Peyer's patch (tissue), 4 donors: ENCODE data around the gene VMAC. TPM values are rescaled to one million over a fixed set of nuclear protein-coding genes. Genes with fewer than 3 reads are reported as not detected.
"Not testable (repeated sequence)": the region's sequence is repeated elsewhere in the genome, so short reads cannot be mapped to it uniquely, and the experiment has no call there.

Experiments
- DNase-seq, 3 donors: peaks; one replicate each; pipeline ENCODE4 v3.0.0-alpha.2; 2017 to 2019
- H3K27ac ChIP-seq, 4 donors: fragments of 200-600 bp; sonication (generic); one replicate each; pipeline ENCODE4 v1.5.1; 2016 to 2019
- H3K27me3 ChIP-seq, 2 donors: fragments of 200-600 bp; sonication (generic); one replicate each; pipeline ENCODE4 v1.5.1; 2019
- H3K36me3 ChIP-seq, 3 donors: fragments of 200-600 bp; sonication (generic); one replicate each; pipeline ENCODE4 v1.5.1; 2016 to 2019
- H3K4me1 ChIP-seq, 4 donors: fragments of 200-600 bp; sonication (generic); one replicate each; pipeline ENCODE4 v1.5.1; 2016 to 2019
- H3K4me3 ChIP-seq, 4 donors: fragments of 200-600 bp; sonication (generic); 1 replicate in 3 of 4; 2 replicates in 1 of 4; pipeline ENCODE4 v1.5.1; 2016 to 2019; ENCODE audit warnings: mild to moderate bottlenecking in 1 of 4
- H3K9me3 ChIP-seq, 4 donors: fragments of 200-600 bp; sonication (generic); one replicate each; pipeline ENCODE4 v1.5.1; 2016 to 2019; ENCODE audit warnings: mild to moderate bottlenecking in 1 of 4
- CTCF ChIP-seq, 6 experiments: fragments of 450-650 bp in 4 of 6; fragments of 200-600 bp in 2 of 6; sonication (generic) in 1 of 6; IDR thresholded peaks; one replicate each; pipeline ENCODE4 v1.5.1; 2017 to 2019; ENCODE audit warnings: antibody characterized with exemption in 6 of 6, mild to moderate bottlenecking in 3 of 6, moderate library complexity in 1 of 6
- POLR2A ChIP-seq, 2 donors: fragments of 450-650 bp; IDR thresholded peaks; one replicate each; pipeline ENCODE4 v1.5.1; 2017; ENCODE audit warnings: antibody characterized with exemption in 2 of 2, mild to moderate bottlenecking in 2 of 2, moderate library complexity in 2 of 2
- total RNA-seq, 4 donors: library from RNA; depleted of rRNA; stranded (reverse); fragments of >200 nt; gene quantifications; one replicate each; pipeline ENCODE4 v1.1.0, GENCODE V29; 2016

VMAC gene
- total RNA-seq, 4 donors from 2014 or later = 9.6 to 24.8 (median 18.4) TPM

GRCh38 chr19:5882421-5882968, 22.2 kb upstream of the VMAC start:
- Histone ChIP-seq H3K27me3 (no peaks in the 10 kb centered on the region), H3K27ac (no peak overlapping the region), H3K36me3 (no peaks in the 10 kb centered on the region), H3K9me3 (no peaks in the 10 kb centered on the region), H3K4me1 (peaks cover 0 to 13% (median 0%) of the 10 kb centered on the region in 4 donors), H3K4me3 (no peak overlapping the region)
- no peak for TF ChIP-seq POLR2A (IDR thresholded peaks at IDR 0.05)
- DNase-seq = no peak

- H3K4me3 ChIP-seq, H3K27me3 ChIP-seq, H3K27ac ChIP-seq, H3K36me3 ChIP-seq, H3K9me3 ChIP-seq, DNase-seq: not testable (repeated sequence)
- peaks cover 0 to 13% (median 0%) of the 10 kb centered on the region in 4 donors for H3K4me1 ChIP-seq
Measured at GRCh38 chr19:5883157-5883873, 21.4 kb upstream of the VMAC start.

GRCh38 chr19:5884065-5884811, 20.4 kb upstream of the VMAC start:
- not testable (repeated sequence) for H3K9me3 ChIP-seq, H3K4me3 ChIP-seq, DNase-seq, H3K36me3 ChIP-seq, H3K27me3 ChIP-seq, H3K27ac ChIP-seq
- H3K4me1 ChIP-seq = peaks cover 0 to 13% (median 0%) of the 10 kb centered on the region in 4 donors

- H3K4me1 ChIP-seq = peaks cover 0 to 20% (median 0%) of the 10 kb centered on the region in 4 donors
- H3K27me3 ChIP-seq = no peaks in the 10 kb centered on the region
- peak overlapping the region in 1 of 4 donors; percentile 39 for H3K27ac ChIP-seq
- DNase-seq = no peak
- TF ChIP-seq CTCF (IDR thresholded peaks at IDR 0.05) (no peak), POLR2A (IDR thresholded peaks at IDR 0.05) (no peak)
- H3K36me3 ChIP-seq = peaks cover 0 to 2% (median 0%) of the 10 kb centered on the region in 3 donors
- no peak overlapping the region for H3K4me3 ChIP-seq
- no peaks in the 10 kb centered on the region for H3K9me3 ChIP-seq
Measured at GRCh38 chr19:5889288-5889971, 15.2 kb upstream of the VMAC start.

- no peak for DNase-seq
- Histone ChIP-seq H3K9me3 (no peaks in the 10 kb centered on the region), H3K36me3 (peaks cover 0 to 5% (median 0%) of the 10 kb centered on the region in 3 donors), H3K4me1 (peaks cover 0 to 20% (median 0%) of the 10 kb centered on the region in 4 donors), H3K27ac (peak overlapping the region in 1 of 4 donors; percentile 39), H3K4me3 (no peak overlapping the region), H3K27me3 (no peaks in the 10 kb centered on the region)
- TF ChIP-seq CTCF (IDR thresholded peaks at IDR 0.05) (no peak), POLR2A (IDR thresholded peaks at IDR 0.05) (no peak)
Measured at GRCh38 chr19:5890099-5890498, 14.6 kb upstream of the VMAC start.

GRCh38 chr19:5891572-5891937, 13.1 kb upstream of the VMAC start:
- Histone ChIP-seq H3K4me1 (peaks cover 0 to 20% (median 0%) of the 10 kb centered on the region in 4 donors), H3K9me3 (no peaks in the 10 kb centered on the region), H3K27me3 (no peaks in the 10 kb centered on the region), H3K4me3 (no peak overlapping the region), H3K36me3 (peaks cover 0 to 20% (median 0%) of the 10 kb centered on the region in 3 donors), H3K27ac (no peak overlapping the region)
- DNase-seq = no peak
- TF ChIP-seq POLR2A (IDR thresholded peaks at IDR 0.05) (no peak), CTCF (IDR thresholded peaks at IDR 0.05) (no peak)
